AG10803 (cell line): ENCODE measurements around the gene NWD2.

Experiments used
- DNase-seq: peaks from one replicate; pipeline ENCODE4 v3.0.0; 2010; ENCODE audit warnings: low read depth
- H3K4me3 ChIP-seq: 2 replicates; pipeline ENCODE4 v1.5.1; 2011; ENCODE audit warnings: mild to moderate bottlenecking, low read length, control low read depth
- CTCF ChIP-seq: conservative IDR thresholded peaks from 2 replicates; pipeline ENCODE4 v1.5.1; 2011; ENCODE audit warnings: mild to moderate bottlenecking, low read length, control low read depth, inconsistent platforms

The NWD2 gene

GRCh38 chr4:37322122-37322521 lies 77.6 kb downstream of the NWD2 start:
- H3K4me3 ChIP-seq, result no peak overlapping the region
- no peak for DNase-seq
- TF ChIP-seq CTCF, result no peak

- H3K4me3 ChIP-seq, result no peak overlapping the region
- no peak for TF ChIP-seq CTCF
- no peak for DNase-seq
Measured at GRCh38 chr4:37324546-37324945, 80.0 kb downstream of the NWD2 start.

GRCh38 chr4:37326852-37327251 lies 82.3 kb downstream of the NWD2 start:
- no peak for TF ChIP-seq CTCF
- no peak overlapping the region for H3K4me3 ChIP-seq
- DNase-seq, result no peak

- TF ChIP-seq CTCF, result no peak
- no peak overlapping the region for H3K4me3 ChIP-seq
- no peak for DNase-seq
Measured at GRCh38 chr4:37338972-37339371, 94.4 kb downstream of the NWD2 start.

GRCh38 chr4:37358748-37359147 lies 114.2 kb downstream of the NWD2 start:
- no peak for TF ChIP-seq CTCF
- no peak for DNase-seq
- H3K4me3 ChIP-seq, result no peak overlapping the region

- H3K4me3 ChIP-seq, result no peak overlapping the region
- DNase-seq, result no peak
- TF ChIP-seq CTCF, result no peak
Measured at GRCh38 chr4:37359261-37359660, 114.7 kb downstream of the NWD2 start.

GRCh38 chr4:37365888-37366287 lies 121.3 kb downstream of the NWD2 start:
- no peak for TF ChIP-seq CTCF
- no peak overlapping the region for H3K4me3 ChIP-seq
- DNase-seq, result no peak
